DOHH2 (cell line): Measurements from ENCODE around the gene SFXN1.

ENCODE experiments used
- H3F3A ChIP-seq: fragments of 200-600 bp; sonication (generic), shearing (Covaris generic); 2 replicates; pipeline ENCODE4 v1.6.0; 2016; ENCODE audit warnings: antibody characterized with exemption, mild to moderate bottlenecking; ENCODE audit not compliant: control insufficient read depth, insufficient read depth
- H3K27ac ChIP-seq: fragments of 200-600 bp; sonication (generic); 2 replicates; pipeline ENCODE4 v1.5.1; 2014; ENCODE audit warnings: low read depth, mild to moderate bottlenecking, low read length, moderate library complexity
- H3K27me3 ChIP-seq: fragments of 200-600 bp; sonication (generic); 2 replicates; pipeline ENCODE4 v1.6.1; 2014; ENCODE audit warnings: mild to moderate bottlenecking, low read length, mixed read lengths; ENCODE audit not compliant: control insufficient read depth
- H3K36me3 ChIP-seq: fragments of 200-600 bp; sonication (generic); 2 replicates; pipeline ENCODE4 v1.6.1; 2014; ENCODE audit warnings: mild to moderate bottlenecking, low read length, moderate library complexity, mixed read lengths; ENCODE audit not compliant: control insufficient read depth
- H3K4me1 ChIP-seq: fragments of 200-600 bp; sonication (generic); 2 replicates; pipeline ENCODE4 v1.6.1; 2014; ENCODE audit warnings: mild to moderate bottlenecking, low read length, mixed read lengths; ENCODE audit not compliant: control insufficient read depth
- H3K4me2 ChIP-seq: fragments of 200-600 bp; sonication (generic); 2 replicates; pipeline ENCODE4 v1.6.0; 2014; ENCODE audit warnings: mild to moderate bottlenecking, low read length, moderate library complexity
- H3K4me3 ChIP-seq: fragments of 200-600 bp; sonication (generic); 2 replicates; pipeline ENCODE4 v1.5.1; 2014; ENCODE audit warnings: mild to moderate bottlenecking, low read length, mixed read lengths
- H3K79me2 ChIP-seq: fragments of 200-600 bp; sonication (generic); 2 replicates; pipeline ENCODE4 v1.6.1; 2014; ENCODE audit warnings: mild to moderate bottlenecking, low read length, mixed read lengths; ENCODE audit not compliant: control insufficient read depth
- H3K9me2 ChIP-seq: fragments of 200-600 bp; sonication (generic); replicated peaks from 2 replicates; pipeline ENCODE4 v1.6.1; 2014; ENCODE audit warnings: mild to moderate bottlenecking, low read length, mixed read lengths; ENCODE audit not compliant: control insufficient read depth
- H3K9me3 ChIP-seq: fragments of 200-600 bp; sonication (generic); 2 replicates; pipeline ENCODE4 v1.6.1; 2014; ENCODE audit warnings: antibody characterized with exemption, low read length, mixed read lengths; ENCODE audit not compliant: control insufficient read depth, insufficient read depth
- H4K20me1 ChIP-seq: fragments of 200-600 bp; sonication (generic); 2 replicates; pipeline ENCODE4 v1.6.0; 2014; ENCODE audit warnings: low read depth, mild to moderate bottlenecking, antibody characterized with exemption, low read length, moderate library complexity; ENCODE audit not compliant: control insufficient read depth, insufficient read depth
- EZH2phosphoT487 ChIP-seq: fragments of 200-600 bp; sonication (generic); IDR thresholded peaks from 2 replicates; pipeline ENCODE4 v1.6.1; 2017; ENCODE audit warnings: borderline replicate concordance, mild to moderate bottlenecking, antibody characterized with exemption, low read length, moderate library complexity, mixed read lengths
- TF ChIP-seq, protein P1 (sequence below): fragments of 200-600 bp; sonication (generic); IDR thresholded peaks from one replicate; pipeline ENCODE4 v1.5.1; 2014; ENCODE audit warnings: antibody characterized with exemption, mild to moderate bottlenecking, low read depth, low read length; ENCODE audit not compliant: poor library complexity, severe bottlenecking

SFXN1 gene

DNA sequence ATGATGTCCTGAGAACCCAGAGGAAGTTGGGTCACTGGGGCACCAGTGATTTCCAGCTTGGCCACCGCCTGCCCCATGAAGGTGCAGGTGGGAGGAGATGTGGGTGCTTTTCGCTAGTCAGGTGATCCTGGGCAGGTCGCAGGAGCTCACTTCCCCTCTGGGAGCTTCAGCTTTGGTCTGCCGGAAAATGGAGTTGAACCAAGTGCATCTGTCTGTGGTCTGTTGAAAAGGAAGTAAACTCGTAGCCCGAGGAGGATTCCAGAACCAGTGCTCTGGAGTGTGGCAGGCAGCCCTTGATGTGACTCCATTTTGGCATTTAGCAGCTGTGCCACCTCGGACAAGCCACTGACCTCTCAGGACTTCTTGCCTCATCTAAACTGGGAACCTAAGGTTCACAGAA, 97.7 kb downstream of the SFXN1 start:
- Histone ChIP-seq H3K9me3 (no peaks in the 10 kb centered on the region), H3K27me3 (peaks cover 13% of the 10 kb centered on the region), H3K36me3 (no peaks in the 10 kb centered on the region)

DNA sequence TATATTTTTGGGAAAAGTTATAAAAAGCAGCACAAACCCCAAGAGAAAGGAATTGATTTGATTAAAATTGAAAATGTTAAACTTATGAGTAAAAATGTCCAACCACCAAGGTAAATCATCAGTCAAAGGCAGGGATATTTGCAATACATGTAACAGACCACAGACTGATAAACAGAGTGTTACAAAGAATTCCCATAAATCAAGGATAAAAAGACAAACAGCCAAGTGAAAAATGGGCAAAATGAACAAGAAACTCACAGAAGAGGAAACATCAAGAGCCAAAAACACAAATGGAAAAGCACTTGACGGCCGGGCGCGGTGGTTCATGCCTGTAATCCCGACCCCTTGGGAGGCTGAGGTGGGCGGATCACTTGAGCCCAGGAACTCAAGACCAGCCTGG, 98.2 kb downstream of the SFXN1 start:
- Histone ChIP-seq H3K27ac (no peak overlapping the region), H3K4me1 (no peaks in the 10 kb centered on the region), H3K27me3 (peaks cover 13% of the 10 kb centered on the region), H3F3A (no peaks in the 10 kb centered on the region), H3K79me2 (no peaks in the 10 kb centered on the region), H3K9me3 (no peaks in the 10 kb centered on the region), H4K20me1 (no peaks in the 10 kb centered on the region), H3K9me2 (no peaks in the 10 kb centered on the region), H3K4me3 (no peak overlapping the region), H3K4me2 (no peak overlapping the region), H3K36me3 (no peaks in the 10 kb centered on the region)
- TF ChIP-seq EZH2phosphoT487 = no peak
- TF ChIP-seq, protein P1, sequence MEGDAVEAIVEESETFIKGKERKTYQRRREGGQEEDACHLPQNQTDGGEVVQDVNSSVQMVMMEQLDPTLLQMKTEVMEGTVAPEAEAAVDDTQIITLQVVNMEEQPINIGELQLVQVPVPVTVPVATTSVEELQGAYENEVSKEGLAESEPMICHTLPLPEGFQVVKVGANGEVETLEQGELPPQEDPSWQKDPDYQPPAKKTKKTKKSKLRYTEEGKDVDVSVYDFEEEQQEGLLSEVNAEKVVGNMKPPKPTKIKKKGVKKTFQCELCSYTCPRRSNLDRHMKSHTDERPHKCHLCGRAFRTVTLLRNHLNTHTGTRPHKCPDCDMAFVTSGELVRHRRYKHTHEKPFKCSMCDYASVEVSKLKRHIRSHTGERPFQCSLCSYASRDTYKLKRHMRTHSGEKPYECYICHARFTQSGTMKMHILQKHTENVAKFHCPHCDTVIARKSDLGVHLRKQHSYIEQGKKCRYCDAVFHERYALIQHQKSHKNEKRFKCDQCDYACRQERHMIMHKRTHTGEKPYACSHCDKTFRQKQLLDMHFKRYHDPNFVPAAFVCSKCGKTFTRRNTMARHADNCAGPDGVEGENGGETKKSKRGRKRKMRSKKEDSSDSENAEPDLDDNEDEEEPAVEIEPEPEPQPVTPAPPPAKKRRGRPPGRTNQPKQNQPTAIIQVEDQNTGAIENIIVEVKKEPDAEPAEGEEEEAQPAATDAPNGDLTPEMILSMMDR = no peak

More for the DNA sequence above, 97.7 kb downstream of the SFXN1 start:
- no peaks in the 10 kb centered on the region for H4K20me1 ChIP-seq
- no peaks in the 10 kb centered on the region for H3K4me1 ChIP-seq
- no peaks in the 10 kb centered on the region for H3K9me2 ChIP-seq
- H3K79me2 ChIP-seq = no peaks in the 10 kb centered on the region
- TF ChIP-seq, protein P1 = no peak
- TF ChIP-seq EZH2phosphoT487 = no peak
- no peak overlapping the region for H3K4me3 ChIP-seq
- no peaks in the 10 kb centered on the region for H3F3A ChIP-seq
- no peak overlapping the region for H3K4me2 ChIP-seq
- no peak overlapping the region for H3K27ac ChIP-seq
